ENCODE measurements around the gene CA10.

The CA10 gene

DNA sequence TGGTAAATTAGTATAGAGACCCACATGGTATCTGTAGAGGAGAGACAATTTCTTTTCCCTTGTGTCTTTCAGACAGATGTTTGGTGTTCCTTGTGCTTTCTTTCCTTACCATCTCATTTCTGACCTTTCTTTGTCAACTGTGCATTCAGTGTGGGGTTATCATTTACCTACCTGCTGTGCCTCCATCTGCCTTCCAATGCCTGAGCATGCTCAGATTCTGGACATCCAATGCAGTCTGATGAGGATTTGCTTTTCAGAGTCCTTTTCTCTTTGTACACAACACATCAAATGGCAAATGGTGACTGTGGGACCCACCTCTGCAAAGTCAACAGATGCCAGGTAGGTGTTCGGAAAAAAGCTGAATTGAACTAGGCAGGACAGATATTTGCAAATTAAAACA lies 364.8 kb downstream of the CA10 start:
- TF ChIP-seq ZNF70 (CRISPR knock-in tag; IDR thresholded peaks at IDR 0.05) = no peak
- TF ChIP-seq GLIS3 (CRISPR knock-in tag; IDR thresholded peaks at IDR 0.05) = no peak
- TF ChIP-seq ZFP3 (CRISPR knock-in tag; IDR thresholded peaks at IDR 0.05) = no peak
- no peak for TF ChIP-seq ZNF565 (CRISPR knock-in tag; conservative IDR thresholded peaks at IDR 0.05; ENCODE audit: low read depth)
- TF ChIP-seq CREB5 (CRISPR knock-in tag; IDR thresholded peaks at IDR 0.05; ENCODE audit: low read depth) = no peak
- TF ChIP-seq ESRRG (CRISPR knock-in tag; IDR thresholded peaks at IDR 0.05) = no peak
- no peak for TF ChIP-seq POU6F1 (CRISPR knock-in tag; IDR thresholded peaks at IDR 0.05; ENCODE audit: borderline replicate concordance, low read depth)
- no peak for TF ChIP-seq TOX (CRISPR knock-in tag; IDR thresholded peaks at IDR 0.05; ENCODE audit: borderline replicate concordance)
- no peak for TF ChIP-seq CSDC2 (CRISPR knock-in tag; IDR thresholded peaks at IDR 0.05)
- TF ChIP-seq, protein P1, sequence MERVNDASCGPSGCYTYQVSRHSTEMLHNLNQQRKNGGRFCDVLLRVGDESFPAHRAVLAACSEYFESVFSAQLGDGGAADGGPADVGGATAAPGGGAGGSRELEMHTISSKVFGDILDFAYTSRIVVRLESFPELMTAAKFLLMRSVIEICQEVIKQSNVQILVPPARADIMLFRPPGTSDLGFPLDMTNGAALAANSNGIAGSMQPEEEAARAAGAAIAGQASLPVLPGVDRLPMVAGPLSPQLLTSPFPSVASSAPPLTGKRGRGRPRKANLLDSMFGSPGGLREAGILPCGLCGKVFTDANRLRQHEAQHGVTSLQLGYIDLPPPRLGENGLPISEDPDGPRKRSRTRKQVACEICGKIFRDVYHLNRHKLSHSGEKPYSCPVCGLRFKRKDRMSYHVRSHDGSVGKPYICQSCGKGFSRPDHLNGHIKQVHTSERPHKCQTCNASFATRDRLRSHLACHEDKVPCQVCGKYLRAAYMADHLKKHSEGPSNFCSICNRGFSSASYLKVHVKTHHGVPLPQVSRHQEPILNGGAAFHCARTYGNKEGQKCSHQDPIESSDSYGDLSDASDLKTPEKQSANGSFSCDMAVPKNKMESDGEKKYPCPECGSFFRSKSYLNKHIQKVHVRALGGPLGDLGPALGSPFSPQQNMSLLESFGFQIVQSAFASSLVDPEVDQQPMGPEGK (CRISPR knock-in tag; IDR thresholded peaks at IDR 0.05; ENCODE audit: borderline replicate concordance) = no peak
- no peak for TF ChIP-seq CSRNP3 (CRISPR knock-in tag; IDR thresholded peaks at IDR 0.05)
- no peak for TF ChIP-seq ZFP30 (CRISPR knock-in tag; IDR thresholded peaks at IDR 0.05)
- TF ChIP-seq, protein P2, sequence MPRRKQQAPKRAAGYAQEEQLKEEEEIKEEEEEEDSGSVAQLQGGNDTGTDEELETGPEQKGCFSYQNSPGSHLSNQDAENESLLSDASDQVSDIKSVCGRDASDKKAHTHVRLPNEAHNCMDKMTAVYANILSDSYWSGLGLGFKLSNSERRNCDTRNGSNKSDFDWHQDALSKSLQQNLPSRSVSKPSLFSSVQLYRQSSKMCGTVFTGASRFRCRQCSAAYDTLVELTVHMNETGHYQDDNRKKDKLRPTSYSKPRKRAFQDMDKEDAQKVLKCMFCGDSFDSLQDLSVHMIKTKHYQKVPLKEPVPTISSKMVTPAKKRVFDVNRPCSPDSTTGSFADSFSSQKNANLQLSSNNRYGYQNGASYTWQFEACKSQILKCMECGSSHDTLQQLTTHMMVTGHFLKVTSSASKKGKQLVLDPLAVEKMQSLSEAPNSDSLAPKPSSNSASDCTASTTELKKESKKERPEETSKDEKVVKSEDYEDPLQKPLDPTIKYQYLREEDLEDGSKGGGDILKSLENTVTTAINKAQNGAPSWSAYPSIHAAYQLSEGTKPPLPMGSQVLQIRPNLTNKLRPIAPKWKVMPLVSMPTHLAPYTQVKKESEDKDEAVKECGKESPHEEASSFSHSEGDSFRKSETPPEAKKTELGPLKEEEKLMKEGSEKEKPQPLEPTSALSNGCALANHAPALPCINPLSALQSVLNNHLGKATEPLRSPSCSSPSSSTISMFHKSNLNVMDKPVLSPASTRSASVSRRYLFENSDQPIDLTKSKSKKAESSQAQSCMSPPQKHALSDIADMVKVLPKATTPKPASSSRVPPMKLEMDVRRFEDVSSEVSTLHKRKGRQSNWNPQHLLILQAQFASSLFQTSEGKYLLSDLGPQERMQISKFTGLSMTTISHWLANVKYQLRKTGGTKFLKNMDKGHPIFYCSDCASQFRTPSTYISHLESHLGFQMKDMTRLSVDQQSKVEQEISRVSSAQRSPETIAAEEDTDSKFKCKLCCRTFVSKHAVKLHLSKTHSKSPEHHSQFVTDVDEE (CRISPR knock-in tag; IDR thresholded peaks at IDR 0.05) = no peak
- no peak for TF ChIP-seq BACH2 (CRISPR knock-in tag; IDR thresholded peaks at IDR 0.05; ENCODE audit: borderline replicate concordance)
- TF ChIP-seq ISL1 (CRISPR knock-in tag; IDR thresholded peaks at IDR 0.05) = no peak

DNA sequence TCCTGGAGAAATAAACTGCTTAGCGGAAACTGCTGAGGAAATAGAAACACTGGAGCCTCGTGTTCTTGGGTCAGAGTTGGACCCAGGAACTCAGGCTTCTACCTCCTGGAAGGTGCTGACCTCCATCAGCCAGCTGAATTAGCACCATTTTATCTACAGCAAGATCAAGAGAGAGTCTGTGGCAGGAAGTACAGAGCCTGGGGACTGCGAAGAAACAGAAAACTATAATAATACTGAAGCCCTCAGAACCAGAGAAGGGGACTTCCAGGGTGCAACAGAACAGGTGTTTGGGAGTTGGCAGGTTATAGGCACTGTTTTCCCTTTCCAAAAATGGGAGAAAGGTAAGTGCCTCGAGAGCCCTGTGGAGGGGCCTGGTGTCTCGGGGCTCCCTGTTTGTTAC lies 379.7 kb downstream of the CA10 start:
- no peak for ATAC-seq
- no peak for TF ChIP-seq TCF4 (CRISPR knock-in tag; IDR thresholded peaks at IDR 0.05; ENCODE audit: borderline replicate concordance)
- no peak for TF ChIP-seq ESRRG (CRISPR knock-in tag; IDR thresholded peaks at IDR 0.05)
- TF ChIP-seq, protein P2 (CRISPR knock-in tag; IDR thresholded peaks at IDR 0.05) = no peak
- TF ChIP-seq, protein P1 (CRISPR knock-in tag; IDR thresholded peaks at IDR 0.05; ENCODE audit: borderline replicate concordance) = no peak
- no peak for TF ChIP-seq ISL1 (CRISPR knock-in tag; IDR thresholded peaks at IDR 0.05)
- TF ChIP-seq ZFP3 (CRISPR knock-in tag; IDR thresholded peaks at IDR 0.05) = no peak
- TF ChIP-seq CSRNP3 (CRISPR knock-in tag; IDR thresholded peaks at IDR 0.05) = no peak
- TF ChIP-seq SNAI2 (CRISPR knock-in tag; IDR thresholded peaks at IDR 0.05) = no peak
- TF ChIP-seq OSR1 (CRISPR knock-in tag; IDR thresholded peaks at IDR 0.05) = no peak
- no peak for TF ChIP-seq ZC3H10 (CRISPR knock-in tag; IDR thresholded peaks at IDR 0.05)
- no peak for TF ChIP-seq ZNF565 (CRISPR knock-in tag; conservative IDR thresholded peaks at IDR 0.05; ENCODE audit: low read depth)
- no peak for TF ChIP-seq CSDC2 (CRISPR knock-in tag; IDR thresholded peaks at IDR 0.05)
- TF ChIP-seq GLIS3 (CRISPR knock-in tag; IDR thresholded peaks at IDR 0.05) = no peak
- TF ChIP-seq RARB (CRISPR knock-in tag; IDR thresholded peaks at IDR 0.05) = no peak
- TF ChIP-seq BACH2 (CRISPR knock-in tag; IDR thresholded peaks at IDR 0.05; ENCODE audit: borderline replicate concordance) = no peak
- no peak for TF ChIP-seq ZNF8 (CRISPR knock-in tag; IDR thresholded peaks at IDR 0.05)
- TF ChIP-seq TOX (CRISPR knock-in tag; IDR thresholded peaks at IDR 0.05; ENCODE audit: borderline replicate concordance) = no peak
- TF ChIP-seq POU6F1 (CRISPR knock-in tag; IDR thresholded peaks at IDR 0.05; ENCODE audit: borderline replicate concordance, low read depth) = no peak

More for the DNA sequence above, 364.8 kb downstream of the CA10 start:
- ATAC-seq = no peak
